GM12891 (cell line): Measurements from ENCODE around the gene SRCIN1.
"Not testable (repeated sequence)": the region's sequence is repeated elsewhere in the genome, so short reads cannot be mapped to it uniquely, and the experiment has no call there.

Experiments used
- POLR2A ChIP-seq: IDR thresholded peaks from 2 replicates; pipeline ENCODE4 v1.6.1; 2011; ENCODE audit warnings: low read depth, low read length, control low read depth
- POU2F2 ChIP-seq: IDR thresholded peaks from 2 replicates; pipeline ENCODE4 v1.6.1; 2011; ENCODE audit warnings: low read depth, mild to moderate bottlenecking, control low read depth, low read length, moderate library complexity
- TAF1 ChIP-seq: IDR thresholded peaks from 2 replicates; pipeline ENCODE4 v1.6.1; 2011; ENCODE audit warnings: low read depth, low read length, control low read depth

DNA sequence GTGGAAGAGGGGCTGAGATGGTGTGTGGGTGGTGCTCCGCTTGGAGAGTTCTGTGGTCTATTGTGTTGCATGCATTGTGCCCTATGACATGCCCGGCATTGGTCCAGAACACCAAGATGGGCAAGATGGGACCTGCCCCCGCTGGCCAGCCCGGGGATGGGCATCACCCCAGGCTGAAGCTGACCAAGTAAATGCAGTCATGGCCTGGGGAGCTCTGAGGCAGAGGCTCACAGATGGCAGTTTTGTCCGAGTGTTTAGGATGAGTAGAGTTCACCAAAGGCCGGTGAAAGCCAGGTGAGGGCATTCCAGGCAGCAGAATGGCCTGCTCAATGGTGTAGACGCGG lies 123.1 kb downstream of the SRCIN1 start:
- TF ChIP-seq TAF1, POU2F2, POLR2A: not testable (repeated sequence)
